Neuronal stem cell (in vitro differentiated cells): ENCODE measurements around the gene BMX.

Source experiments
- DNase-seq: peaks from one replicate; pipeline ENCODE4 v3.0.0-alpha.2; 2013; ENCODE audit warnings: low spot score
- H2AFZ ChIP-seq: one replicate; pipeline ENCODE4 v1.6.1; 2013; ENCODE audit warnings: mild to moderate bottlenecking, low read length, inconsistent platforms
- H2AK5ac ChIP-seq: 2 replicates; pipeline ENCODE4 v1.6.1; 2013; ENCODE audit warnings: low read depth, mild to moderate bottlenecking, inconsistent platforms, low read length, moderate library complexity, mixed read lengths
- H2BK120ac ChIP-seq: 2 replicates; pipeline ENCODE4 v1.6.1; 2013; ENCODE audit warnings: low read depth, mild to moderate bottlenecking, inconsistent platforms, low read length, moderate library complexity, mixed read lengths
- H2BK12ac ChIP-seq: one replicate; pipeline ENCODE4 v1.6.1; 2013; ENCODE audit warnings: low read length, inconsistent platforms
- H2BK15ac ChIP-seq: 2 replicates; pipeline ENCODE4 v1.6.1; 2013; ENCODE audit warnings: mild to moderate bottlenecking, low read length, inconsistent platforms, mixed read lengths
- H2BK5ac ChIP-seq: one replicate; pipeline ENCODE4 v1.6.1; 2013; ENCODE audit warnings: inconsistent platforms, mild to moderate bottlenecking, low read length, moderate library complexity
- H3K14ac ChIP-seq: one replicate; pipeline ENCODE4 v1.6.1; 2013; ENCODE audit warnings: low read length, inconsistent platforms
- H3K18ac ChIP-seq: 2 replicates; pipeline ENCODE4 v1.6.1; 2013; ENCODE audit warnings: low read length, inconsistent platforms
- H3K23ac ChIP-seq: 2 replicates; pipeline ENCODE4 v1.6.1; 2013; ENCODE audit warnings: low read depth, mild to moderate bottlenecking, mixed read lengths, low read length, inconsistent platforms; ENCODE audit not compliant: poor library complexity
- H3K27ac ChIP-seq: replicated peaks from 3 replicates; pipeline ENCODE4 v1.5.1; 2013; ENCODE audit warnings: low read length, inconsistent platforms
- H3K27me3 ChIP-seq, 3 experiments: 2 replicates each; pipeline ENCODE4 v1.6.1; 2013; ENCODE audit warnings: low read length in 3 of 3, mild to moderate bottlenecking in 2 of 3, inconsistent platforms in 1 of 3, low read depth in 1 of 3, mixed read lengths in 1 of 3, moderate library complexity in 1 of 3; ENCODE audit not compliant: control insufficient read depth in 3 of 3, insufficient read depth in 3 of 3
- H3K36me3 ChIP-seq, 2 donors: replicated peaks in 1 of 2; 2 replicates each; pipeline ENCODE4 v1.6.1; 2013; ENCODE audit warnings: low read length in 2 of 2; ENCODE audit not compliant: control insufficient read depth in 2 of 2, insufficient read depth in 2 of 2
- H3K4ac ChIP-seq: 2 replicates; pipeline ENCODE4 v1.6.1; 2013; ENCODE audit warnings: inconsistent platforms, mild to moderate bottlenecking, low read length, moderate library complexity
- H3K4me1 ChIP-seq, 2 donors: 1 replicate in 1 of 2; 2 replicates in 1 of 2; pipeline ENCODE4 v1.6.1; 2013; ENCODE audit warnings: low read length in 2 of 2, low read depth in 1 of 2; ENCODE audit not compliant: control insufficient read depth in 2 of 2, insufficient read depth in 1 of 2
- H3K4me2 ChIP-seq: one replicate; pipeline ENCODE4 v1.6.1; 2013; ENCODE audit warnings: mild to moderate bottlenecking, low read length, inconsistent platforms; ENCODE audit not compliant: insufficient read depth, poor library complexity, severe bottlenecking
- H3K4me3 ChIP-seq, 2 donors: 2 replicates each; pipeline ENCODE4 v1.5.1; 2013; ENCODE audit warnings: low read length in 2 of 2, mild to moderate bottlenecking in 2 of 2, inconsistent platforms in 1 of 2, moderate library complexity in 1 of 2
- H3K79me1 ChIP-seq: one replicate; pipeline ENCODE4 v1.6.1; 2013; ENCODE audit warnings: low read depth, mild to moderate bottlenecking, inconsistent platforms, low read length, moderate library complexity
- H3K9ac ChIP-seq: one replicate; pipeline ENCODE4 v1.6.1; 2013; ENCODE audit warnings: mild to moderate bottlenecking, low read depth, low read length, inconsistent platforms; ENCODE audit not compliant: poor library complexity
- H3K9me3 ChIP-seq, 2 donors: replicated peaks in 1 of 2; 2 replicates each; pipeline versions ENCODE3 to v1.6.1; 2013; ENCODE audit warnings: low read length in 2 of 2, mild to moderate bottlenecking in 2 of 2, inconsistent platforms in 1 of 2, low read depth in 1 of 2, mixed read lengths in 1 of 2, moderate library complexity in 1 of 2; ENCODE audit not compliant: control insufficient read depth in 2 of 2, insufficient read depth in 1 of 2
- H4K8ac ChIP-seq: one replicate; pipeline ENCODE4 v1.6.1; 2013; ENCODE audit warnings: low read depth, mild to moderate bottlenecking, inconsistent platforms, low read length, moderate library complexity
- H4K91ac ChIP-seq: one replicate; pipeline ENCODE4 v1.6.1; 2013; ENCODE audit warnings: low read length, low read depth, mild to moderate bottlenecking, inconsistent platforms; ENCODE audit not compliant: poor library complexity
- WGBS, 2 donors: extraction: QIAGEN DNeasy Blood & Tissue Kit; methylation state at CpG; one replicate each; pipeline ENCODE4 v1.1.7; 2013; ENCODE audit warnings: missing lambda C conversion rate in 2 of 2, mixed read lengths in 1 of 2; ENCODE audit not compliant: insufficient read length in 2 of 2, insufficient replicate concordance in 1 of 2; ENCODE audit errors: extremely low coverage in 2 of 2; 5-methylcytosine and 5-hydroxymethylcytosine counted together

BMX gene

DNA sequence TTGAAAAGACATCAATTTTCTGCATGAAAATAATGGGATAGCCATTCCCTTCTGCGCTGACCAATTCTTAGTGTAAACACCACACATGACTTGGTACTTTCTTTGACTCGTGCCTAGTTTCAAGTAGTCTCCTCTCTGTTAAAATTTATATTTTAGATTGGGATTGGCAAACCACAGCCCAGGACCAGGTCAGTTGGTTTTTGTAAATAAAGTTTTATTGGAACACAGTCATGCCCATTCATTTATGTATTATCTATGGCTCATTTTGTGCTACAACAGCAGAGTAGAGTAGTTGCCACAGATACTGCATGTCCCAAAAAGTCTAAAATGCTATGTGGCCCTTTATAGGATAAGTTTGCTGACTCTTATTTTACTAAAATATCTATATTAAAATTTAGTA lies 46.7 kb downstream of the BMX start:
- no peak for DNase-seq
- Histone ChIP-seq H3K4me1 (no peaks in the 10 kb centered on the region), H2BK15ac (no peak overlapping the region), H3K9ac (no peak overlapping the region), H2BK120ac (no peak overlapping the region), H3K9me3 (no peaks in the 10 kb centered on the region), H2AFZ (no peak overlapping the region), H3K4me3 (no peak overlapping the region), H2AK5ac (no peak overlapping the region), H3K14ac (no peak overlapping the region), H2BK5ac (no peak overlapping the region), H3K36me3 (no peaks in the 10 kb centered on the region), H3K4ac (no peak overlapping the region), H2BK12ac (no peak overlapping the region), H3K79me1 (no peaks in the 10 kb centered on the region), H3K23ac (no peak overlapping the region), H3K27ac (no peak overlapping the region), H3K18ac (no peak overlapping the region), H4K91ac (no peak overlapping the region), H4K8ac (no peak overlapping the region), H3K27me3 (peaks cover 0 to 5% (median 0%) of the 10 kb centered on the region in 3 experiments), H3K4me2 (no peak overlapping the region)
- no CpG with 5 or more reads among the region's 2 CpGs for WGBS, 2 donors

- no peak overlapping the region for H3K9ac ChIP-seq
- no peak overlapping the region for H3K18ac ChIP-seq
- H4K8ac ChIP-seq = no peak overlapping the region
- H3K4me3 ChIP-seq = no peak overlapping the region
- H3K4me1 ChIP-seq = no peaks in the 10 kb centered on the region
- H3K4ac ChIP-seq = no peak overlapping the region
- no peak overlapping the region for H2BK12ac ChIP-seq
- no peaks in the 10 kb centered on the region for H3K9me3 ChIP-seq
- DNase-seq = no peak
- no peak overlapping the region for H3K27ac ChIP-seq
- no peaks in the 10 kb centered on the region for H3K79me1 ChIP-seq
- H2AFZ ChIP-seq = no peak overlapping the region
- H2BK5ac ChIP-seq = no peak overlapping the region
- no peak overlapping the region for H2AK5ac ChIP-seq
- peaks cover 0 to 8% (median 0%) of the 10 kb centered on the region in 3 experiments for H3K27me3 ChIP-seq
- H2BK15ac ChIP-seq = no peak overlapping the region
- H4K91ac ChIP-seq = no peak overlapping the region
- H3K23ac ChIP-seq = no peak overlapping the region
- no peak overlapping the region for H3K4me2 ChIP-seq
- no CpG with 5 or more reads among the region's 8 CpGs for WGBS, 2 donors
- no peak overlapping the region for H2BK120ac ChIP-seq
- H3K36me3 ChIP-seq = no peaks in the 10 kb centered on the region
- H3K14ac ChIP-seq = no peak overlapping the region
Measured at GRCh38 chrX:15549189-15550012, 48.8 kb downstream of the BMX start.

GRCh38 chrX:15559227-15559626 lies 58.6 kb downstream of the BMX start:
- Histone ChIP-seq H4K8ac (no peak overlapping the region), H2BK5ac (no peak overlapping the region), H3K18ac (no peak overlapping the region), H3K9me3 (no peaks in the 10 kb centered on the region), H3K23ac (no peak overlapping the region), H3K27ac (no peak overlapping the region), H2AK5ac (no peak overlapping the region), H3K14ac (no peak overlapping the region), H3K4ac (no peak overlapping the region), H2BK12ac (no peak overlapping the region), H3K4me2 (no peak overlapping the region), H2AFZ (no peak overlapping the region), H2BK120ac (no peak overlapping the region), H3K4me1 (peaks cover 0 to 4% of the 10 kb centered on the region in 2 donors), H3K36me3 (no peaks in the 10 kb centered on the region), H3K27me3 (no peaks in the 10 kb centered on the region), H4K91ac (no peak overlapping the region), H3K9ac (no peak overlapping the region), H3K79me1 (no peaks in the 10 kb centered on the region), H2BK15ac (no peak overlapping the region), H3K4me3 (no peak overlapping the region)
- no peak for DNase-seq
- no CpG with 5 or more reads among the region's 3 CpGs for WGBS, 2 donors

DNA sequence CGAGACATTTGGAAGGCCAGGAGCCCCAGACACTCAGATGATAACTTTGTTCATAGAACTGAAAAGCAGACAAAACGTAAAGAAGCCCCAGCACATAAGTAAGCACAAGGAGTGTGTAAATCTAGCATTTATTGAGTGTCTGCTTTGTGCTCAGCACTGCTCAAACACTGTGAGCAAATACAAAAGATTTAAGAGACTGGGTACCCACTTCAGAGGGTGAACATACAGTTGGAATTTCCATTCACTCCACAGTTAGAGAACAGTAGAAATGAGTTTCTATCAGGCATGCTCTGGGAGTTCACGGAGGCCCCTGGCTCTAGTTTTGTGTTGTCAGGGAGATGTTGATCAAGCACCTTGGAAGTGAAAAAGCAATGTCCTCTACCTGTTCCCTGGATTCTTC lies 60.3 kb downstream of the BMX start:
- Histone ChIP-seq H3K4ac (no peak overlapping the region), H2BK5ac (no peak overlapping the region), H3K4me2 (no peak overlapping the region), H3K36me3 (no peaks in the 10 kb centered on the region), H3K27ac (no peak overlapping the region), H3K23ac (no peak overlapping the region), H3K18ac (no peak overlapping the region), H2BK15ac (no peak overlapping the region), H3K9ac (no peak overlapping the region), H2BK12ac (no peak overlapping the region), H2AFZ (no peak overlapping the region), H3K4me3 (no peak overlapping the region), H4K8ac (no peak overlapping the region), H2BK120ac (no peak overlapping the region), H4K91ac (no peak overlapping the region), H2AK5ac (no peak overlapping the region), H3K27me3 (no peaks in the 10 kb centered on the region), H3K14ac (no peak overlapping the region), H3K79me1 (no peaks in the 10 kb centered on the region), H3K9me3 (no peaks in the 10 kb centered on the region), H3K4me1 (peaks cover 0 to 13% of the 10 kb centered on the region in 2 donors)
- DNase-seq = no peak
- no CpG with 5 or more reads among the region's 3 CpGs for WGBS, 2 donors
